ENCODE results near the gene SGPP2.
A peak's percentile ranks its signal among the peaks of the same experiment; 100 is the strongest.
"Not testable (repeated sequence)": the region's sequence is repeated elsewhere in the genome, so short reads cannot be mapped to it uniquely, and the experiment has no call there.

SGPP2 gene

DNA sequence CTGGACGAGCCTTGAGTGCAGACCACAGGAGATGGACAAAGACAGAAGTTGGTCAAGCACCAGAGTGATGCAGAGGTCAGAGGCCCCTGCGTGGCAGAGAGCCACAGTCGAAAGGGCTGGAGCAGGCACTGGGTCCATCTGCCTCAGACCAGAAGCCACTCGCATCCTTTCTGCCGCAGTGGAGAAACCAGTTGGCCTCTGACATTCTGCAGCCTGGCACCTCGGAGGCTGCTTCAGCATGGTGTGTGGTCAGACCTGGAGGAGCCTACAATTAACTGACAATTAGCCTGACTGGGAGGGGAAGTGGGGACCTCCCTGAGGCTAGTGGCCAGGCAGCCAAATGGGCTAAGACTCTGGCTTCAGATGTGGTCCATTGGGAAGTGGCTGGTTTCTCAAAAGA, 111.1 kb downstream of the SGPP2 start:
- no peak for DNase-seq

DNA sequence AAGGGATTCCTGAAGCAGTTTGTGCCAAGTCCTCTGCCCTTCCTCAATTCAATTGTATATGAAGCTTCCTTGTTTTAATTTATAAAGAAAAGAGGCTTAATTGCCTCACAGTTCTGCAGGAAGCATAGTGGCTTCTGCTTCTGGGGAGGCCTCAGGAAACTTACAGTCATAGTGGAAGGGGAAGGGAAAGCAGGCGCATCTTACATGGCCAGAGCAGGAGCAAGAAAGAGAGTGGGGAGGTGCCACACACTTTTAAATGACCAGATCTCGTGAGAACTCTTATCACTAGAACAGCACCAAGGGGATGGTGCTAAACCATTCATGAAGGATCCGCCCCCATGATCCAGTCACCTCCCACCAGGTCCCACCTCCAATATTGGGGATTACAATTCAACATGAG, 114.2 kb downstream of the SGPP2 start:
- no peak for DNase-seq

DNA sequence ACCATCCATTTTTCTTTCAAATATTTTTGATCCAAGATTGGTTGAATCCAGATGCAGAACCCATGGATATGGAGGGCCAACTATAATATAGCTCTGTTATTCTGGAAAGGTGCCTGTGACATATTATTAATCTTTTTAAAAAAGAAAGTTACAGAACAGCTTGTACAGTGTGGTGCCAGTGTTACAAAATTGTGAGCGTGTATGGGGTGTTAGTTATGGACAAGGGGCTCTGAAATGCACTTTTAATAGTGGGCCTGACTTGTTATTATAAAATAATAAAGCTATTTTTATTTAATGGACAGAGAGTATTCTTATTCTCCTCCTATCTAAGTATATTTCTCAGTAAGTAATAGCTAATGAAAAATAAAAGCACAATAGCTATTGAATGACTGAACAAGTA, 120.3 kb downstream of the SGPP2 start:
- DNase-seq: no peak

DNA sequence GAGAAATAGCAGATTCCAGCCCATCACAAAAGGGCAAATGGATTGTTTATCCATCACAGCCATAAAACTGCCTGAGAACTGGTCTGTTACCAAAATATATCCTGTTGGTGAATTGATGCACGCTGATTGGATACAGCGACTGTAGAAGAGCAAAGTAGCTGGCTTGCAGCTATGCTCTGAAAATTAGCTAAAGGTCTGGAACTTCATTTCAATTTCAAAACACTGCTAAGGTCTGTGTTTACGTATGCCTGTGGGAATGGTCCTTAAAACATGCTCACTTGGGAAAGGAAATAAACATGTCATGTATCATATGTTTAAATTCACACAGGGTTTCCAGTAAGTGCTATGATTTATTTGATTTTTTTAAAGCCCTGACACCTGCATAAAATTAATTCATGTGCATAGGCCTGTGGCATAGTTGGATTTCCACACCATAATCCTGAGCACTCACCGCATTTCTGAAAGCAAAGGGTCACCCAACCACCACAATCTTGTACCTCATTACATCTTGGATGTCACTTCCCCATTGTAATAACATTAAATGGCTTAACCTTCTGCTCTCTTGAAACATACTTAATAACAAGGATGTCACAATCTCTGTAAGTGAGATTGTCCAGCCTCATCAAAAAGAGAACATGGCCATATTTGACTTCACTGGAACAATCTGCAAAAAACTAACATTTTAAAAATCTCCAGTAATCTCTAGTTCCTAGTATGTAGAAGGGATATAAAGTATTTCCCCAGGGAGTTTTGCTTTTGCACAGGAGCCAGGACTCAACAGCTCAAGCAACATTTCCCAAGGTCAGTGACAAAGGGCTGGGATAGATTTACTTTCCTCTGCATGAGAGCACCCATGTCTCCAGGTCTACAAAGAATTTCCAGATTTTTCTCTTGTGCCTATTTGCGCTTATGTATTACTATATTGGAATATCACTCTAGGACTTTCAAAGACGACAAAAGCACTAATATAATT, 121.8 kb downstream of the SGPP2 start:
- DNase-seq: no peak

DNA sequence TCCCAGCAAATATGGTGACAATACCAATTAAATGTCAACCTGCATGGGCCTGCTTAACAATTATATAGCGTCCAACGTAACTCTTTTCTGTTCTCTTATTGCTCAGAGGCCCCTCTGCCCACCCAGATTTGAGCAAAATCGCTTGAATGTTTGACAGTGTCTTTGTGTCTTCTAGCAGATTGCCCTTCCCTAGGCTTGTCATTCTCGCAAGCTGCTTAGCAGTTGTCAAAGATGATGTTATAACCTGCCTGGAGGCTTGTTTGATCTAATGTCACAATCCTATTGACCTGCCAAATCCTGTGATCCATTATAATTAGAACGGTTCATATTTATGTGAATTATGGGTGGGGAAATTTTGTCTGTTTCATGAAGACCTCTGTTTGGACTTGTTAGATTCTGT, 122.7 kb downstream of the SGPP2 start:
- no peak for DNase-seq

DNA sequence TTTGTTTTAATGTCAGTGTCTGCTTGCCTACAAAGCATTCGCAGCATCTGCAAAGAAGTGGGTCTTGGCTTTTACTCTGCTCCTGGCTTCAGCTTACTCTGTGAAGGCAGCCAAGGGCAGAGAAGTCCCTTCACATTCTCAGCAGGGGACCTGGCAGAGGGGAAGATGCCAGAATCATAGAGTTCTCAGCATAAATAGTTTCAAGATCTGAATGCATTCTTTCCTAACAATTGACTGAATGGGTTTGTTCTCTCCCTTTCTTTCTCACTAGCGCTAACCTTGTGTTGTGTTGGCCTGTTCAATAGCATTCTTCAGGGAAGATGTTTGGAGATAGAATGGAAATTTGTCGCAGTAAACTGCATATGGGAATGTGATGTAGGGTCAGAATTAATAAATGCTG, 124.6 kb downstream of the SGPP2 start:
- no peak for DNase-seq

DNA sequence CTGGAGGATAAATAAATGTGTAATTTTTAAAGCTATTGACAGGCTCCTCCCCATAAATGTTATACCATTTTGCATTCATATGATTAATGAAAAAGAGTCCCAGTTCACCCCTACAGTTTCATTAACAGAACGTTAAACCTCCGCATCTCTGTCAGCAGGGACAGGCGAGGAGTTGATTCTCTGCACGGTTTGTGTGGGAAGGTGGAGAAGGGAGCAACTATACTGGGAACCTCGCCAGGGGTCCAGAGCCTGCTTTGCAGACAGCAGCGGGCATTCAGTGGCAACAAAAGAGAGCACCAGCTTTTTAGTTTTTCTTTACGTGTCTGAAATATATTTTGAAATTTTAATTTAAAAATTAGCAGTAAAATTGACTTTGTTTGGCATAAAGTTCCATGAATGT, 130.2 kb downstream of the SGPP2 start:
- no peak for DNase-seq

DNA sequence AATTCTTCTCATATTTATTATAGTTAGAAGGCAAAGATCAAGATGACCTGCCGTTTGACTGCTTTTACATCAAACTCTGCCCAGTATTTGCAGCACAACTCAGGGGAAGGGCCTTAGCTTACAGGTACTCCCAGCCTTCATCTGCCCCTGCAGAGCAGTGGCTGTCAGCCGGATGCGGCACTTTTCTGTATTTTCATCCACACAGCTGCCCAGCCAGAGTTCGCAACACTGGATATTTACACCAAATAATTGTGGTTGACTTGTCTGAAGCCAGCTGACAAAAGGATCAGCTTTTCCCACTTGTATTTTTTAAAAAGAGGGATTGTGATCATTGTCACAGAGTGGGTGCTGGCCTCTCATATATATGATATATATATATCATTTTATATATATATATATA, 136.8 kb downstream of the SGPP2 start:
- no peak for DNase-seq

DNA sequence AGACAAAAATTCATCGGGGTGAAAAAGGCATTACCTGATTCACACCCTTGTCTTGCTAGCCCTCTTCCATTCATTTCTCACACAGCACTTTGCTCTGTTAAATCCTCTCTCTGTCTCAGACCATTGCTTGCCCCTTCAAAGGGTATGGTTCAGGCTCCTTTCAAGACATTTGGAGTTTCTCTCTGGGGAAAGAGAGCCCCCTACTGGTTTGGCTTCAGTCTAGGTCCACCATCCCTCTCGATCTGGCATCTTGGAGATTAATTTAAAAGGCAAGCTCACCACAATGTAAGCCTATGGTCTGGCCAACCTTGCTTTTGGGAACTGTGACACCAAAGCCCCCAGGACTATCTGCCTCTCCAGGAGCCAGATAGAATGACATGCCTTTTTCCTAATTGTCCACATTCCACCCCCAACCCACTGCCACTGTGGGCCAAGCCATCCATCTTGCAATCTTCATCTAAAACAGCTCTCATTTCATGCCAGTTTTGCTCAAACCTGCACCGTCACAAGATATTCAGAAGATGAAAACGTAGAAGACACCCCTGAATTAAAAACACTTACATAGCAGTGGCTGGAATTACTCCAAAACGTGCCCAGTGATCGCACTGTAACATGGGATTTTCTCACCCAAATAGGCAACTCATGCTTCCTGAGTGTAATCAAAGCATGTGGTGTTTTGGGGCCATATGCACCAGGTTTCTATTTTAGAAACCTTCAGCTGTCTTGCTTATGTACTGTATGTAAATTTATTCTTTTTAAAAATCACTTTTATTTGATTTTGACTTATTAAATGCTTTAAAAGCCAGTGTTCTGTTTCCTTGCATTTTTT, 137.7 kb downstream of the SGPP2 start:
- peak; percentile 5 for DNase-seq

DNA sequence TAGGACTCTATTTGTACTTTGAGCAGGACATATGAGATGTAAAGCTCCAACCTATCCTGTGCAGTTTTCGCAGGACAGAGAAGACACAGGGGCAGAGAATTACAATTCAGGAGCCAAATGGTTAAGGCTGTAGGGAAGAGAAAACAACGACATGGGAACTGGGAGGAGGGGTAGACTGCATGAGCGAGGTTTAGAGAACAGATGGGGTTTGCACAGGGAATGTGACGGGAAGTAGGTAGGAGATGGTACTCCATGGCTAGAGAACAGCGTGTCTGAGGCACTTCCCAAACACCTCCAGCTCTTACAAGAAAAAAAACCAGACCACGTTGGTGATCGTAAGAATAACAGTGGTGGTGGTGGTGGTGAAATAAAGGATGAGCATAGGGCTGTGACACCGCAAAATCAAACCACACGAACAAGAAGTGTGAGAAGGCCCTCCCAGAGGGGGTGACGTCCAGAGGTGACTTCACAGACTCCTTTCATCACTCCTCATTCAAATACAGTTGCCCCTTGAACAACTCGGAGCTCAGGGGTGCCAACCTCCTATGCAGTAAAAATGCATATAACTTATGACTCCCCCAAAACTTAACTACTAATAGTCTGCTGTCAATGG, 138.9 kb downstream of the SGPP2 start:
- DNase-seq: no peak

DNA sequence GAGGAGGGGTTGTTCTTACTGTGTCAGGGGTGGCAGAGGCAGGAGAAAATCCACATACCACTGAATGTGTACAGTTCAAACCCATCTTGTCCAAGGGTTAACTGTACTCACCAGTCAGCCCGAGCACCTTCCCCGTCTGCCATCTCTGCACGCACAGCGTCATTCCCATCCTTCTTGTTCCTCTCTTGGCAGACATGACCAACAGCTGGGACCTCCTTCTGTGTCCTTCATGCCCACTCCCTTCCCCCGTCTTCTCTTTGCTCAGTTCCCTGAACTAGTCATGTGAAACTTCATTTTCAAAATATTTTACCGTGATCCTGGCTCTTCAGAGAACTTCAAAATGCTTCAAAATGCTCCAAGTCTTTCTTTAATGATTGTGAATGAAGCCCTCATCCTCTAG, 139.6 kb downstream of the SGPP2 start:
- no peak for DNase-seq

DNA sequence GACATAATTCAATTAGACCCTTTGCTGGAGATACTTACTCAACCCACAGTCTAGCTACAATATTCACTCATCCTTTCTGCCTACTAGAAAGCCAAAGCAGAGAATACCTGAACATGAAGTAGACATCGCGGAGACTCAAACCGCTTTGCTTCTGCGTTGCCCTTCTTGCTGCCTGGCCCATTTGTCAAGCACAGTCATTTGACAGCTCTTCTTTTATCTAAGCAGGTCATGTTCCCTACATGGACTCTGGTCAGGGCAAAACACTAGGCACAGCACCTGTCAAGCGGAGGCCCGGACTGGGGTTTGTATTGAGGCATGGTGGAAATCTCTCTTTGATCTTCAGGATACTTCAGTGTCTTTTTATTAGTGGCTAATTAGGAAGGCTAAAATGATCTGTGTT, 141.9 kb downstream of the SGPP2 start:
- no peak for DNase-seq

DNA sequence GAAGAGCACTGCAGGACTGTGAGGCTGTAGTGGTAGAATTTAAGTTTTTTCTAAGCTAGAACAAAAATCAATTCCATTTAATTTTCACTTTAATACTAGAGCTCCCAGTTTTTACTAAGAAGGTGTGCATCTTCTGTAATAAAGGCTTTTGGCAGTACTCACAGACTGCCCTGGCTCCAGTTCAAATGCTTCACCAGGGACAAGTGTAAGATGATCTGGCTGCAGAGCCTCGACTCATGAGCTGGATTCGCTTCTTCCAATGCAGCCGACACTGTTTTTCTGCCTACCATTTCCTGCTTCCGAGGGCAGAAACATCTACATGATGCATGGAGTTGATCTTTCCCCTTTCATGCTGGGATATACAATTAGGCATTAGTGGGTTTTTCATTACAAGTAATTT, 144.5 kb downstream of the SGPP2 start:
- DNase-seq: no peak

DNA sequence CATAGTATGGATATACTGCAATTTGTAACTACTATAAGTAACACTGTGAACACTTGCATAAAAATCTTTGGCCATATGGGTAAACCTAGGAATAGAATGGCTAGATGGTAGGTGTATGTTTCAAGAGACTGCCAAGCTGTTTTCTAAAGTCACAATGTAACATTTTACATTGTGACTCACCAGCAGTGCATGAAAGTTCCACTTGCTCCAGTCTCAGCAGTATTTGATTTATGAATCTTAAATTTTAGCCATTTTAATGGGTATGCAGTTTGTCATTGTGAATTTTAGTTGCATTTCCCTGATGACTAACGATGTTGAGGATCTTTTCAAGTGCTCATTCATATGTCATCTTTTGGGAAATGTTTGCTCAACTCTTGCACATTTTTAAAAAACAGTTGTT, 145.5 kb downstream of the SGPP2 start:
- no peak for DNase-seq

DNA sequence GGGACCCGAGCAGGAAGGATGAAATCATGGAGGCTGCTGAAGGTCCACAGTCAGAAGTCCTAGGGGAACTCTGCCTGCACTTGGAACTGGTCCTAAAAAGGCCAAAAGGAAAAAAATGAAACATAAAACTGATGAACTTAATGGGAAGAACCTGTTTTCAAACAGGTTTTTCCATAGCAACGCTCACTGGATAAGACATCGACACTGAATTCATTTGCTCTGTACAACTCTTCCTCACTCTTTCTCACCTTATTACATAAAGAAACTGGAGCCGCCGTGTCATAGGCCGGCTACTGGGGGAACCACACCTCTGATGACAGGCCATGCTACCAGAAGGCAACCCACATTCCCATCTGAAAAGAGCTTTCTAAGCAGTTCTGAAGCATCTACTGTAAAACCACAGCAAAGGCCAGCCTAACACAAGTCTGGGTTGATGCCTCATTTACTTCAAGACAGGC, 147.9 kb downstream of the SGPP2 start:
- DNase-seq: no peak

DNA sequence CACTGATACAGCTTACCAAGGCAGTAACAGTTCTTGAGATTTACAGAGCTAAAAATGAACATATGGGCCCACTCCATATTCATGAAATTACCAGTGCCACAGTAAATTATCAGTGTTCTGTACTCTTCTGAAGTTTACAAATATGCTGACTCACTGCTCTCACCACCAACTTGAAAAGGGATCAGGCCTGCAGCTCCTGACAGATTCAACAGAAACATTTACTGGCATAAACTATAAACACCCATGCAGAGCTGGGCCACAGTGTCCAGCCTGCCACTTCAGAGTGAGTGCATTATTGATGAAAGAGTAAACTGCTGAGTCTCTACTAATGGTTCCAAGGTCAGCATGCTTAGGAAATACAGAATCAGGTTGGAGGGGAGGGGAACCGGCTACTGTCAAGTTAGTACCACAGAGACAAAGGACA, 148.4 kb downstream of the SGPP2 start:
- DNase-seq: no peak

DNA sequence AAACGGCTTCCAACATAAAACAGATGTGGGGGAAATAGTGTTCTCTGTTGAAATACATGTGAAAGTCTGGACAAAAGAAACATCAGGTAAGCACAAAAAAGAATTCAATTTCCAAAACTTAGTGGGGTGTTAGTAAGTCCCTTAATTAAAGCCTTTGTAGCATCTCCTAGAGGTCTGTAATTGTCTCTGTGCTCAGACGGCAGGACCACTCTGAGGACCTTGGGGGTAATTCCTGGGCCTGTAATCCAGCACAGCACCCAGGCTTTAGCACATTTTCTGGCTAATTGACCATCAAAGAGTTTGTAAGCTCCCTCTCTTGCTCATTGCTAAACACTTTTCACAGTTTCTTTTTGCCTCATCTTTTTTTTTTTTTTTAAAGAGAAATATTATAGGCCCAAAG, 151.3 kb downstream of the SGPP2 start:
- DNase-seq: no peak

DNA sequence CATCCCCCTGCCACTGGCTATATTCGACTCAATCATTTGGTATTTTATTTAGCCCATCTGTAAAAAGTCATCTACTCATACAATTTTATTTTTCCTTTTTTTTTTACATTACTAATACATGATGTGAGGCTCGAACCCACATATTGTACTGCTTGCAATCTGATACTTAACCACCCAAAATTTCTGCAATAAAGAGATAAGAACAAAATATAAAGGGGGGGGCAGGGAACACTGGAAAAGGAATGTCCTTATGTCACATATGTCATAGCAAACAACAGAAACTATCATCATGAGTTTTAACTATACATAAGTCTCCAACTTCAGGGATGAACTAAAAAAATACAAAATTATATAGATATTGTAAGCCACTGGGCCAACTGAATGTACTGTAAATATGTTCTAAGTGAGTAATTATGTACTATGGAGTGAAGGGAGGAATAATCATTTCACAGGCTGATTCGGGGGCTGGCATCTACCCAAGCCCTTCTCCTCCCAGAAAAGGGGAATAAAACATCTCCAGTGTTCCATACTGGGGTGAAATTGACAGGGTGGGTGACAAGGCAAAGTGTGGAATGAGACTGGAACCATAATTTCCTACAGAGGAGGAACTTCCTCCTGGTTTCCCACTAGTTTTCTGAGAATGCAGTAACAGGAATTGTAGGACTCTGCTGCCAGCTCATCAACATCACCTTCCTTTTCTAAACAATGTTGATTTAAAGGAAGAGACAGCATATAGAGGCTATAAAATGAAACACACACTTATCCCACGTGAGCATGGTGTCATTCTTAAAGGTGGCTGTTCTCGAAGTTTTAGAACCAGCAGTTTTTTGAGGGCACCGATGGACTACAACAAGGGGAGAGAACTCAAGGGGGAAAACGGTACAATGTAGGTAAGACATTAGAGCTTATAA, 152.1 kb downstream of the SGPP2 start:
- no peak for DNase-seq

DNA sequence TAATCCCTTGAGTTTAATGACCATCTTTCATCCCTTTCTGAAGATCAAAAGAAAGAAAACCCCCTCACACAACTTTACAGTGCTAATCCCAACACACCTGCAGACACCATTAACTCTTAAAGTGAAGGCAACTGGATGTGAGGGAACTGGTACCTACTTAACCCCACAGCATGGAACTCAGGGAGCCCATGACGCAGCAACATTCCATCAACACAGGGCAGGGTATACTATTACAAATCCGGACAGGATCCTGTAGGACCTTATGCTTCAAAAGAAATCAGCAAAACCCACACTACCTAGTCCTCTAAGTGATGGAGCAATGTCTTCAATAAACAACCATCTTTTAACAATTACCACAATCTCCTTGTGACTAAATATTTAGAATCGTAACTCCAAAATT, 153.0 kb downstream of the SGPP2 start:
- DNase-seq: no peak

DNA sequence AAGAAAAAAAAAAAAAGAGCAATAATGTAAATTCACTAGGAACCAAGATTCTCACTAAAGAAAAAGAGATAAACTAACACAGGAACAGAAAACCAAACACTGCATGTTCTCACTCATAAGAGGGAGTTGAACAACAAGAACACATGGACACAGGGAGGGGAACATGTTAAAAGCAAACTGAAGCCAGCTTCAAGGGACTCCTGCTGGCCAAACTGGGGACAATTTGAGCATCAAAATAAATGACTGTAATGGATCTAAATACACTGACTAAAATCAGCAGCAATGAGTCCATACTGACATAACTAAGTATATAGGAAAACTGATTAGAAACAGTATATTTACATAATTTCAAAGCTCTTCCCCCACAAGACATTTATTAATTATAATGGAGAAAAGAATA, 158.6 kb downstream of the SGPP2 start:
- DNase-seq: no peak

DNA sequence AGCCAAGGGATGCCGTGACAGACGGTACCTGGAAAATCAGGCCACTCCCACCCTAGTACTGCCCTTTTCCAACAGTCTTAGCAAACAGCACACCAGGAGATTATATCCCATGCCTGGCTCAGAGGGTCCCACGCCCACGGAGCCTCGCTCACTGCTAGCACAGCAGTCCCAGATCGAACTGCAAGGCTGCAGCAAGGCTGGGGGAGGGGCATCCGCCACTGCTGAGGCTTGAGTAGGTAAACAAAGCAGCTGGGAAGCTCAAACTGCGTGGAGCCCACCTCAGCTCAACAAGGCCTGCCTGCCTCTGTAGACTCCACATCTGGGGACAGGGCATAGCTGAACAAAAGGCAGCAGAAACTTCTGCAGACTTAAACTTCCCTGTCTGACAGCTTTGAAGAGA, 160.2 kb downstream of the SGPP2 start:
- DNase-seq: not testable (repeated sequence)

DNA sequence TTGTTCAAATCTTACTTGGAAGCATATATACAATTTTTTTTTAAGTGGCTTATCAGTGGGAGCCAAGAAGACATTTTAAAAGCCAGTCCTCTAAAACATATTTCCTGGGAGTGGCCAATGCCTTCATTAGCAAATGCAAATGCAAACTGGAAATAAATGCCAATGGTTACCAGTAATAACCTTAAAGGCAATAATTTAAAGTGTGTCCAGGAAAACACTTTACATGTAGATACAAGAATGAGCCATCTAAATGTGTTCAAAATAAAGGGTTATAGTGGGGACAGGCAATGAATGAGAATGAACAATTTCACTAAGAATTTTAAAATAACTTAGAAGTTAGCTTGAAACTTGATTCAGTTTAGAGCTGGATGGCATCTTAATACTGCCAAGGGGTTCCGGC, 167.3 kb downstream of the SGPP2 start:
- DNase-seq: no peak
